HG02571 (cell line): ENCODE results near the gene AGTPBP1.

Experiments used
- ATAC-seq: cut with Tn5 transposase; IDR thresholded peaks from one replicate; pipeline ENCODE4 v1.9.1; 2021; ENCODE audit warnings: mild to moderate bottlenecking, moderate library complexity; ENCODE audit not compliant: unreplicated experiment

The AGTPBP1 gene

GRCh38 chr9:85541876-85542275 lies 199.9 kb downstream of the AGTPBP1 start:
- ATAC-seq = no peak

- no peak for ATAC-seq
Measured at GRCh38 chr9:85536514-85536913, 205.2 kb downstream of the AGTPBP1 start.

GRCh38 chr9:85536076-85536475 lies 205.7 kb downstream of the AGTPBP1 start:
- ATAC-seq = no peak

GRCh38 chr9:85534340-85534739 lies 207.4 kb downstream of the AGTPBP1 start:
- ATAC-seq = no peak

- ATAC-seq = no peak
Measured at GRCh38 chr9:85533538-85533937, 208.2 kb downstream of the AGTPBP1 start.

- ATAC-seq = no peak
Measured at GRCh38 chr9:85530721-85531120, 211.0 kb downstream of the AGTPBP1 start.

- no peak for ATAC-seq
Measured at GRCh38 chr9:85528607-85529006, 213.1 kb downstream of the AGTPBP1 start.

- ATAC-seq = no peak
Measured at GRCh38 chr9:85528142-85528541, 213.6 kb downstream of the AGTPBP1 start.

- ATAC-seq = no peak
Measured at GRCh38 chr9:85527331-85528020, 214.3 kb downstream of the AGTPBP1 start.

- no peak for ATAC-seq
Measured at GRCh38 chr9:85524531-85524930, 217.2 kb downstream of the AGTPBP1 start.

- ATAC-seq = no peak
Measured at GRCh38 chr9:85523202-85523601, 218.6 kb downstream of the AGTPBP1 start.

GRCh38 chr9:85522459-85523092 lies 219.2 kb downstream of the AGTPBP1 start:
- ATAC-seq = no peak

- ATAC-seq = no peak
Measured at GRCh38 chr9:85521371-85522197, 220.2 kb downstream of the AGTPBP1 start.

- no peak for ATAC-seq
Measured at GRCh38 chr9:85516976-85517637, 224.6 kb downstream of the AGTPBP1 start.

- ATAC-seq = no peak
Measured at GRCh38 chr9:85516455-85516854, 225.3 kb downstream of the AGTPBP1 start.

- ATAC-seq = no peak
Measured at GRCh38 chr9:85515021-85515420, 226.7 kb downstream of the AGTPBP1 start.

GRCh38 chr9:85514256-85514655 lies 227.5 kb downstream of the AGTPBP1 start:
- no peak for ATAC-seq

- no peak for ATAC-seq
Measured at GRCh38 chr9:85511746-85512145, 230.0 kb downstream of the AGTPBP1 start.

GRCh38 chr9:85510830-85511504 lies 230.8 kb downstream of the AGTPBP1 start:
- ATAC-seq = no peak

- no peak for ATAC-seq
Measured at GRCh38 chr9:85508616-85509015, 233.1 kb downstream of the AGTPBP1 start.

GRCh38 chr9:85505612-85506011 lies 236.1 kb downstream of the AGTPBP1 start:
- ATAC-seq = no peak
